GM12878 (cell line): Measurements from ENCODE around the gene DDX20. TPM values are rescaled to one million over a fixed set of nuclear protein-coding genes. Genes with fewer than 3 reads are reported as not detected.

ENCODE experiments used
- ATAC-seq: fragments of 200-7000 bp; cut with Tn5 transposase; 3 replicates; pipeline ENCODE4 v1.9.1; 2020; ENCODE audit warnings: mild to moderate bottlenecking, moderate library complexity
- BruUV-seq: library from RNA; stranded (reverse); fragments of 400-500 nt; replicated peaks from 2 replicates; lab custom pipeline; 2021; lab: Mats Ljungman, UMichigan
- CTCF ChIA-PET: fragments of 300-600 bp; sonication (Branson Sonifier 250); formaldehyde crosslinking; extraction: SDS; loops from one replicate; lab custom pipeline; 2021; ENCODE audit warnings: inconsistent platforms; lab: Yijun Ruan, JAX
- POLR2A ChIA-PET: fragments of 350-600 bp; formaldehyde crosslinking; extraction: SDS; loops from one replicate; lab custom pipeline; 2021; ENCODE audit warnings: inconsistent platforms; lab: Charles Lee
- RAD21 ChIA-PET: fragments of 300-600 bp; sonication (Branson Sonifier 250); formaldehyde crosslinking; loops from one replicate; lab custom pipeline; 2023; ENCODE audit warnings: antibody characterized with exemption; ENCODE audit not compliant: unreplicated experiment; lab: Charles Lee
- SMC1A ChIA-PET: fragments of 300-600 bp; sonication (Branson Sonifier 250); formaldehyde crosslinking; loops from one replicate; lab custom pipeline; 2023; ENCODE audit not compliant: unreplicated experiment, uncharacterized antibody; lab: Charles Lee
- DNase-seq: peaks from one replicate; pipeline ENCODE4 v3.0.0-alpha.2; 2011; ENCODE audit warnings: low read depth, low spot score
- FAIRE-seq: peaks from 3 replicates; lab custom pipeline; 2011; peaks lifted over from hg19 to GRCh38; lab: Jason Lieb, UNC
- H2AFZ ChIP-seq: 2 replicates; pipeline ENCODE4 v1.6.0; 2011; ENCODE audit warnings: low read depth, low read length, control low read depth; ENCODE audit not compliant: control insufficient read depth
- H3K27ac ChIP-seq: 2 replicates; pipeline ENCODE4 v1.5.1; 2011; ENCODE audit warnings: control low read depth; ENCODE audit not compliant: control insufficient read depth, insufficient read depth
- H3K27me3 ChIP-seq, 2 experiments: replicated peaks in 1 of 2; 2 replicates each; pipeline versions ENCODE4 v1.6.0 to v1.6.1; 2011; ENCODE audit warnings: low read length in 1 of 2; ENCODE audit not compliant: control insufficient read depth in 2 of 2, insufficient read depth in 2 of 2
- H3K36me3 ChIP-seq, 2 experiments: 2 replicates each; pipeline ENCODE4 v1.5.1; 2011; ENCODE audit warnings: low read length in 1 of 2; ENCODE audit not compliant: control insufficient read depth in 2 of 2, insufficient read depth in 2 of 2
- H3K4me1 ChIP-seq: 2 replicates; pipeline ENCODE4 v1.6.1; 2011; ENCODE audit warnings: mild to moderate bottlenecking, low read length, moderate library complexity, mixed read lengths; ENCODE audit not compliant: control insufficient read depth, insufficient read depth
- H3K4me2 ChIP-seq: 2 replicates; pipeline ENCODE4 v1.6.0; 2011; ENCODE audit warnings: control low read depth; ENCODE audit not compliant: control insufficient read depth, insufficient read depth
- H3K4me3 ChIP-seq: fragments of 200-600 bp; sonication (generic); 2 replicates; pipeline ENCODE4 v1.5.1; 2016
- H3K79me2 ChIP-seq: 2 replicates; pipeline ENCODE4 v1.6.0; 2011; ENCODE audit warnings: low read length; ENCODE audit not compliant: control insufficient read depth, insufficient read depth
- H3K9ac ChIP-seq: 2 replicates; pipeline ENCODE4 v1.8.0; 2011; ENCODE audit warnings: low read length, control low read depth, mixed read lengths; ENCODE audit not compliant: control insufficient read depth, insufficient read depth
- H3K9me3 ChIP-seq: replicated peaks from 3 replicates; pipeline ENCODE4 v1.5.1; 2011; ENCODE audit warnings: mild to moderate bottlenecking, low read length; ENCODE audit not compliant: control insufficient read depth, insufficient read depth
- H4K20me1 ChIP-seq: 2 replicates; pipeline ENCODE4 v1.6.0; 2011; ENCODE audit not compliant: control insufficient read depth, insufficient read depth
- ESRRA ChIP-seq: IDR thresholded peaks from 2 replicates; pipeline ENCODE4 v1.6.1; 2012; ENCODE audit warnings: mild to moderate bottlenecking, low read length, improper control_type of control experiment
- FOXK2 ChIP-seq: fragments of 450-650 bp; IDR thresholded peaks from 2 replicates; pipeline ENCODE4 v1.6.1; 2017; ENCODE audit warnings: mild to moderate bottlenecking, moderate library complexity
- FOXM1 ChIP-seq: IDR thresholded peaks from 2 replicates; pipeline ENCODE4 v1.6.1; 2012; ENCODE audit warnings: low read depth, mild to moderate bottlenecking, inconsistent platforms, low read length, moderate library complexity
- HCFC1 ChIP-seq: fragments of 150-350 bp; IDR thresholded peaks from 2 replicates; pipeline ENCODE4 v1.6.1; 2014; ENCODE audit warnings: low read length
- HDAC6 ChIP-seq: fragments of 200-600 bp; sonication (generic); IDR thresholded peaks from one replicate; pipeline ENCODE4 v1.8.0; 2017; ENCODE audit warnings: antibody characterized with exemption; ENCODE audit not compliant: unreplicated experiment
- HSF1 ChIP-seq: fragments of 150-350 bp; IDR thresholded peaks from 2 replicates; pipeline ENCODE4 v1.6.1; 2014; ENCODE audit warnings: mild to moderate bottlenecking, low read depth, low read length
- KAT2A ChIP-seq: conservative IDR thresholded peaks from 2 replicates; pipeline ENCODE4 v1.6.1; 2011; ENCODE audit warnings: low read depth, low read length; ENCODE audit not compliant: control insufficient read depth
- MYC ChIP-seq: IDR thresholded peaks from 2 replicates; pipeline ENCODE4 v1.6.1; 2011; ENCODE audit warnings: mild to moderate bottlenecking, low read length, moderate library complexity, inconsistent platforms; ENCODE audit not compliant: insufficient read depth, insufficient replicate concordance, insufficient read length, severe bottlenecking
- NFYA ChIP-seq: IDR thresholded peaks from 2 replicates; pipeline ENCODE4 v1.6.1; 2011; ENCODE audit warnings: low read depth, mild to moderate bottlenecking, low read length, improper control_type of control experiment, borderline replicate concordance
- NFYB ChIP-seq: IDR thresholded peaks from 2 replicates; pipeline ENCODE4 v1.6.1; 2011; ENCODE audit warnings: low read depth, mild to moderate bottlenecking, low read length, improper control_type of control experiment, moderate library complexity; ENCODE audit not compliant: insufficient read depth
- PBX3 ChIP-seq: IDR thresholded peaks from 2 replicates; pipeline ENCODE4 v1.6.1; 2011; ENCODE audit warnings: mild to moderate bottlenecking, low read depth, low read length, moderate library complexity; ENCODE audit not compliant: insufficient replicate concordance
- SIN3A ChIP-seq: IDR thresholded peaks from 2 replicates; pipeline ENCODE4 v1.6.1; 2012; ENCODE audit warnings: low read depth, low read length, improper control_type of control experiment
- SREBF2 ChIP-seq: IDR thresholded peaks from 2 replicates; pipeline ENCODE4 v1.6.1; 2012; ENCODE audit warnings: mild to moderate bottlenecking, low read length
- ZNF217 ChIP-seq: fragments of 450-650 bp; IDR thresholded peaks from 2 replicates; pipeline ENCODE4 v1.6.1; 2017; ENCODE audit warnings: antibody characterized with exemption, mild to moderate bottlenecking
- WGBS: methylation state at CpG from one replicate; pipeline ENCODE4 v1.1.6; 2016; ENCODE audit warnings: low lambda C conversion rate; ENCODE audit not compliant: insufficient replicate concordance, insufficient coverage; ENCODE audit errors: missing lambda C conversion rate; 5-methylcytosine and 5-hydroxymethylcytosine counted together
- in situ Hi-C: fragments of 300-500 bp; cut with MboI; formaldehyde crosslinking; loops from 9 replicates; pipeline ENCODE4 v1.14.3; 2018; ENCODE audit warnings: mixed read lengths
- intact Hi-C: fragments of 100-400 bp; cut with micrococcal nuclease; formaldehyde crosslinking; loops from one replicate; pipeline ENCODE4 v1.14.2; 2022; ENCODE audit not compliant: unreplicated experiment
- polyA plus RNA-seq, 11 experiments: library from polyadenylated mRNA; depleted of rRNA in 4 of 11; unstranded in 6 of 11; stranded (reverse) in 5 of 11; fragments of >200 nt; fragmentation: Nextera tagmentation in 4 of 11; fragmentation: Illumina TruSeq in 1 of 11; extraction: Ambion mirVana in 4 of 11; extraction: Trizol in 1 of 11; gene quantifications; 1 replicate in 1 of 11; 2 replicates in 10 of 11; pipeline versions ENCODE4 v1.2.1 to v1.2.3, GENCODE V29; 2011 to 2016; ENCODE audit warnings: inconsistent platforms in 2 of 11, missing spikeins in 2 of 11, low read depth in 1 of 11
- total RNA-seq, 4 experiments: library from RNA; depleted of rRNA in 3 of 4; stranded (reverse); fragments of >200 nt in 3 of 4; fragmentation: Illumina TruSeq in 1 of 4; extraction: Trizol in 1 of 4; gene quantifications; 2 replicates each; pipeline versions ENCODE4 v1.2.1 to v1.2.3, GENCODE V29; 2013 to 2021

DDX20 gene
- total and polyA plus RNA-seq, 10 of the 15 experiments (the other 5 are each of a cell fraction or from before 2014, with no cell fraction given), result 7.2 to 30.6 (median 25.1) TPM

DNA sequence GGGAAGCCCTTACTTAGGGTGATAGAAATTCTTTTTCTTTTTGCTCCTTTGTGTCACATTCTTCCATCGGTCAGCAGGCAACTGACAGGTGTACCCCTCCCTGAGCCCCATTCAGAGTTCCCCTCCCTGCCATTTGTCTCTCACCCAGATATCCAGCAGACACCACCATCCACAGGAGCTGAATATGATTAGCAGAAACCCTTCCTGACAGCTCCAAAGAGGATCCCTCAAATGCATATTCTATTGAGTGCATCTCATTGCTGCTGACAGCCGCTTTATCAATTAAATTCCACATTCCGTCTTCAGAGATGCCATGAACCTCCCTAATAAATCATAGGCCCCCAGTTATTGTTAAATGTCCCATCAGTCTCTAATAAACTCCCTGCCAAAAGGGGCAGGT, 6.1 kb upstream of the DDX20 start (continued):
- TF ChIP-seq NFYA (no peak), ESRRA (no peak)

- Histone ChIP-seq H3K27ac (no peak overlapping the region), H3K79me2 (peaks cover 10% of the 10 kb centered on the region), H3K9me3 (no peaks in the 10 kb centered on the region), H3K4me1 (no peaks in the 10 kb centered on the region; the same call in 1 of the 2 replicates), H3K36me3 (no peaks in the 10 kb centered on the region), H3K4me2 (no peak overlapping the region), H4K20me1 (no peaks in the 10 kb centered on the region), H3K27me3 (no peaks in the 10 kb centered on the region), H2AFZ (no peak overlapping the region), H3K9ac (no peak overlapping the region), H3K4me3 (no peak overlapping the region)
- SMC1A ChIA-PET, result interaction anchor here (1.0 to 12.9 kb wide), 11 partner anchors 11 to 274 kb away, joined by 3 to 123 read pairs (median 4); partner anchors contain the start of gene INKA2
- in situ Hi-C loops (loop anchor here (5.0 to 10.0 kb wide), 2 partner anchors 246 to 874 kb away; partner anchors contain the start of genes ADORA3 and TMIGD3), intact Hi-C loops (loop anchor here (10.0 kb wide), 1 partner anchor 606 kb away; the partner anchor contains the start of genes CEPT1 and DRAM2)
- TF ChIP-seq HSF1, result no peak
- TF ChIP-seq SREBF2, result no peak
- TF ChIP-seq NFYB, result no peak
- no peak for TF ChIP-seq ZNF217
- TF ChIP-seq MYC, result no peak
- no peak for TF ChIP-seq SIN3A
- TF ChIP-seq HDAC6, result no peak
- TF ChIP-seq FOXM1, result no peak
- TF ChIP-seq HCFC1, result no peak
- TF ChIP-seq KAT2A, result no peak
- no peak for TF ChIP-seq FOXK2
- no peak for TF ChIP-seq PBX3
- RAD21 ChIA-PET, result interaction anchor here (0.8 to 7.7 kb wide), 8 partner anchors 12 to 269 kb away, joined by 3 to 68 read pairs (median 5); partner anchors contain the start of gene INKA2
- WGBS, result 42% methylated on average over 2 of the region's 2 CpGs
- CTCF ChIA-PET, result interaction anchor here (0.6 to 9.3 kb wide), 13 partner anchors 10 to 351 kb away, joined by 3 to 109 read pairs (median 7); partner anchors contain the start of gene INKA2
- no TSS peak for BruUV-seq
- POLR2A ChIA-PET, result interaction anchor here (1.0 to 1.2 kb wide), 4 partner anchors 12 to 36 kb away, joined by 3 to 4 read pairs (median 3); partner anchors contain the start of gene INKA2
- ATAC-seq (no peak), FAIRE-seq (no peak), DNase-seq (no peak)
These were observed 4.8 kb upstream of the DDX20 start for GRCh38 chr1:111750856-111751255.
